Dedifferentiated amniotic fluid mesenchymal stem cell (primary cell): ENCODE data around the gene LGR6.
"Not testable (repeated sequence)": the region's sequence is repeated elsewhere in the genome, so short reads cannot be mapped to it uniquely, and the experiment has no call there.

ENCODE experiments used
- DNase-seq: peaks from one replicate; pipeline ENCODE4 v3.0.0-alpha.2; 2016; ENCODE audit errors: extremely low spot score

Gene LGR6

GRCh38 chr1:202240226-202240625, 46.6 kb downstream of the LGR6 start:
- not testable (repeated sequence) for DNase-seq

GRCh38 chr1:202240956-202241355, 47.4 kb downstream of the LGR6 start:
- DNase-seq, result no peak

- no peak for DNase-seq
Measured at GRCh38 chr1:202241376-202242079, 47.9 kb downstream of the LGR6 start.

GRCh38 chr1:202242080-202242419, 48.5 kb downstream of the LGR6 start:
- no peak for DNase-seq

- DNase-seq, result no peak
Measured at GRCh38 chr1:202243006-202243405, 49.4 kb downstream of the LGR6 start.

- DNase-seq, result no peak
Measured at GRCh38 chr1:202244841-202245261, 51.3 kb downstream of the LGR6 start.

GRCh38 chr1:202245391-202245790, 51.8 kb downstream of the LGR6 start:
- DNase-seq, result no peak

GRCh38 chr1:202247104-202247503, 53.5 kb downstream of the LGR6 start:
- DNase-seq, result no peak

- DNase-seq, result no peak
Measured at GRCh38 chr1:202247837-202248795, 54.5 kb downstream of the LGR6 start.

GRCh38 chr1:202248861-202249260, 55.3 kb downstream of the LGR6 start:
- no peak for DNase-seq

- no peak for DNase-seq
Measured at GRCh38 chr1:202249436-202249835, 55.8 kb downstream of the LGR6 start.

GRCh38 chr1:202249846-202250245, 56.2 kb downstream of the LGR6 start:
- no peak for DNase-seq

GRCh38 chr1:202250982-202251381, 57.4 kb downstream of the LGR6 start:
- DNase-seq, result no peak

GRCh38 chr1:202251424-202252256, 58.0 kb downstream of the LGR6 start:
- no peak for DNase-seq

GRCh38 chr1:202252271-202252670, 58.7 kb downstream of the LGR6 start:
- DNase-seq, result no peak

- DNase-seq, result no peak
Measured at GRCh38 chr1:202254454-202255252, 61.1 kb downstream of the LGR6 start.

GRCh38 chr1:202255343-202255742, 61.7 kb downstream of the LGR6 start:
- no peak for DNase-seq

- DNase-seq, result no peak
Measured at GRCh38 chr1:202259705-202260104, 66.1 kb downstream of the LGR6 start.

GRCh38 chr1:202261209-202261958, 67.8 kb downstream of the LGR6 start:
- not testable (repeated sequence) for DNase-seq

- no peak for DNase-seq
Measured at GRCh38 chr1:202263628-202264027, 70.0 kb downstream of the LGR6 start.

GRCh38 chr1:202264300-202264699, 70.7 kb downstream of the LGR6 start:
- no peak for DNase-seq
